AG04449 (cell line): ENCODE results near the gene WDR70.
A peak's percentile ranks its signal among the peaks of the same experiment; 100 is the strongest.
"Not testable (repeated sequence)": the region's sequence is repeated elsewhere in the genome, so short reads cannot be mapped to it uniquely, and the experiment has no call there.

ENCODE experiments used
- CTCF ChIA-PET: fragments of 350-600 bp; formaldehyde crosslinking; extraction: SDS; loops from one replicate; lab custom pipeline; 2021; ENCODE audit warnings: antibody characterized with exemption; lab: Yijun Ruan, JAX
- POLR2A ChIA-PET: fragments of 400-600, 350-600 bp; formaldehyde crosslinking; extraction: SDS; loops from one replicate; lab custom pipeline; 2020; ENCODE audit warnings: antibody characterized with exemption, inconsistent platforms; lab: Yijun Ruan, JAX
- DNase-seq: peaks from one replicate; pipeline ENCODE4 v3.0.0-alpha.2; 2010; ENCODE audit warnings: low read depth, low spot score
- H3K4me3 ChIP-seq: 2 replicates; pipeline ENCODE4 v1.5.1; 2011; ENCODE audit warnings: low read depth, mild to moderate bottlenecking, control low read depth, low read length
- CTCF ChIP-seq: IDR thresholded peaks from one replicate; pipeline ENCODE4 v1.5.1; 2011; ENCODE audit warnings: mild to moderate bottlenecking, moderate library complexity, low read length, control low read depth, inconsistent platforms; ENCODE audit not compliant: insufficient read depth; ENCODE audit errors: missing control alignments

WDR70 gene

GRCh38 chr5:37379100-37379628 is at the start of gene WDR70:
Gene WDR70, plus strand, starts transcription at chr5:37379318. Its CDS starts 50 bp downstream, at chr5:37379368.
- ChIA-PET CTCF (interaction anchor here (0.7 to 1.5 kb wide), 7 partner anchors 8 to 814 kb away, joined by 3 to 11 read pairs (median 4); partner anchors contain the start of gene NUP155), POLR2A (interaction anchor here (0.6 to 1.4 kb wide), 5 partner anchors 8 to 1817 kb away, joined by 3 to 5 read pairs (median 3); partner anchors contain the start of gene NUP155)
- DNase-seq = peak; percentile 46
- TF ChIP-seq CTCF = peak; percentile 82
- H3K4me3 ChIP-seq = peak within 1 kb of the TSS; percentile 81

- H3K4me3 ChIP-seq, POLR2A ChIA-PET, DNase-seq, CTCF ChIA-PET: not testable (repeated sequence)
Measured at GRCh38 chr5:37334754-37335153, 44.4 kb upstream of the WDR70 start.

GRCh38 chr5:37342741-37343140 is 36.4 kb upstream of the WDR70 start:
- DNase-seq, CTCF ChIA-PET, POLR2A ChIA-PET, H3K4me3 ChIP-seq: not testable (repeated sequence)

GRCh38 chr5:37355161-37355560 is 24.0 kb upstream of the WDR70 start:
- no peak for DNase-seq
- no peak for TF ChIP-seq CTCF
- CTCF ChIA-PET = no interaction called here
- no peak overlapping the region for H3K4me3 ChIP-seq
- POLR2A ChIA-PET = no interaction called here

GRCh38 chr5:37370550-37370863 is 8.6 kb upstream of the WDR70 start:
- no peak for DNase-seq
- peak overlapping the region; percentile 98 for H3K4me3 ChIP-seq
- TF ChIP-seq CTCF = no peak
- ChIA-PET CTCF (interaction anchor here (0.9 to 1.7 kb wide), 2 partner anchors 9 to 823 kb away, joined by 4 to 11 read pairs; partner anchors contain the start of gene WDR70), POLR2A (interaction anchor here (1.0 to 1.3 kb wide), 3 partner anchors 9 to 466 kb away, joined by 3 to 5 read pairs (median 3); partner anchors contain the start of gene WDR70)

- TF ChIP-seq CTCF = no peak
- H3K4me3 ChIP-seq = peak within 1 kb of the TSS; percentile 98
- POLR2A ChIA-PET = interaction anchor here (0.6 to 1.3 kb wide), 6 partner anchors 8 to 465 kb away, joined by 3 to 5 read pairs (median 3); partner anchors contain the start of gene WDR70
- CTCF ChIA-PET = interaction anchor here (0.9 to 1.7 kb wide), 3 partner anchors 8 to 822 kb away, joined by 4 to 11 read pairs (median 5); partner anchors contain the start of gene WDR70
- peak; percentile 75 for DNase-seq
Measured at GRCh38 chr5:37370864-37371726, 8.0 kb upstream of the WDR70 start, which contains the start of gene NUP155. Gene NUP155, minus strand, starts transcription at chr5:37371106. Its CDS starts 129 bp downstream, at chr5:37370977.

- CTCF ChIA-PET = no interaction called here
- DNase-seq = no peak
- no peak for TF ChIP-seq CTCF
- H3K4me3 ChIP-seq = no peak overlapping the region
- POLR2A ChIA-PET = no interaction called here
Measured at GRCh38 chr5:37375091-37375490, 4.0 kb upstream of the WDR70 start.

- H3K4me3 ChIP-seq, POLR2A ChIA-PET, DNase-seq, CTCF ChIA-PET: not testable (repeated sequence)
Measured at GRCh38 chr5:37378066-37378465, 1.1 kb upstream of the WDR70 start.
